Kidney (tissue), 14 donors: ENCODE results near the gene LRRC8E. TPM values are rescaled to one million over a fixed set of nuclear protein-coding genes. Genes with fewer than 3 reads are reported as not detected.

ENCODE experiments used
- DNase-seq, 5 donors: peaks; one replicate each; pipeline ENCODE4 v3.0.0-alpha.2; 2013 to 2020
- FAIRE-seq: peaks from 2 replicates; lab custom pipeline; 2012; peaks lifted over from hg19 to GRCh38; lab: Jason Lieb, UNC
- H3K27ac ChIP-seq, 2 donors: one replicate each; pipeline ENCODE4 v1.7.0; 2013; ENCODE audit warnings: low read depth in 2 of 2, low read length in 2 of 2, inconsistent platforms in 1 of 2
- H3K27me3 ChIP-seq: one replicate; pipeline ENCODE4 v1.7.1; 2013; ENCODE audit warnings: low read length, inconsistent platforms; ENCODE audit not compliant: control insufficient read depth, insufficient read depth
- H3K36me3 ChIP-seq, 3 donors: one replicate each; pipeline versions ENCODE4 v1.7.0 to v1.7.1; 2013; ENCODE audit warnings: low read length in 3 of 3, control low read depth in 1 of 3, inconsistent platforms in 1 of 3; ENCODE audit not compliant: insufficient read depth in 3 of 3, control insufficient read depth in 2 of 3
- H3K4me1 ChIP-seq, 3 donors: one replicate each; pipeline versions ENCODE4 v1.7.0 to v1.7.1; 2013; ENCODE audit warnings: low read length in 3 of 3, inconsistent platforms in 1 of 3, low read depth in 1 of 3; ENCODE audit not compliant: control insufficient read depth in 2 of 3, insufficient read depth in 2 of 3
- H3K4me3 ChIP-seq, 3 donors: one replicate each; pipeline versions ENCODE4 v1.7.0 to v1.8.1; 2013; ENCODE audit warnings: low read length in 3 of 3, control low read depth in 1 of 3, inconsistent platforms in 1 of 3
- H3K9ac ChIP-seq, 3 donors: one replicate each; pipeline versions ENCODE4 v1.7.0 to v1.7.1; 2013; ENCODE audit warnings: low read length in 3 of 3, control low read depth in 1 of 3, inconsistent platforms in 1 of 3
- H3K9me3 ChIP-seq, 3 donors: one replicate each; pipeline versions ENCODE4 v1.7.0 to v1.7.1; 2013; ENCODE audit warnings: low read length in 3 of 3, control low read depth in 1 of 3, inconsistent platforms in 1 of 3; ENCODE audit not compliant: control insufficient read depth in 2 of 3, insufficient read depth in 1 of 3
- intact Hi-C: fragments of 100-400 bp; cut with DNase I; formaldehyde crosslinking; loops from one replicate; pipeline ENCODE4 v1.11.1; 2022
- polyA plus RNA-seq: library from polyadenylated mRNA; stranded (reverse); fragments of 350-450 nt; fragmentation: Illumina TruSeq; extraction: RNeasy Lipid Tissue Mini Kit (QIAGEN cat#74804); gene quantifications from one replicate; pipeline ENCODE4 v1.2.3, GENCODE V29; 2014; ENCODE audit warnings: low read depth, low replicate concordance; ENCODE audit not compliant: insufficient read depth
- total RNA-seq: library from RNA; stranded (reverse); fragmentation: NEBNext Ultra II Directional; extraction: Animal tissue kit (Norgen Biotek cat#: 25700); gene quantifications from one replicate; pipeline ENCODE4 v1.2.1, GENCODE V29; 2021
- TF ChIP-seq, protein P1 (sequence below): IDR thresholded peaks from 3 replicates; pipeline ENCODE4 v1.5.1; 2012; ENCODE audit warnings: mild to moderate bottlenecking, moderate library complexity, borderline replicate concordance; ENCODE audit not compliant: insufficient read depth; ENCODE audit errors: extremely low read depth
- donor health status: control.
- donor health status: control.
- donor health status: control.
- donor health status: control.
- donor health status: control.
- donor health status: DM: yes; HTN: yes; CAD: no.
- donor health status: Normal renal cell carcinoma (clear cell type).

LRRC8E gene
- total and polyA plus RNA-seq, 2 donors from 2014 or later = 2.2 to 9.1 TPM

DNA sequence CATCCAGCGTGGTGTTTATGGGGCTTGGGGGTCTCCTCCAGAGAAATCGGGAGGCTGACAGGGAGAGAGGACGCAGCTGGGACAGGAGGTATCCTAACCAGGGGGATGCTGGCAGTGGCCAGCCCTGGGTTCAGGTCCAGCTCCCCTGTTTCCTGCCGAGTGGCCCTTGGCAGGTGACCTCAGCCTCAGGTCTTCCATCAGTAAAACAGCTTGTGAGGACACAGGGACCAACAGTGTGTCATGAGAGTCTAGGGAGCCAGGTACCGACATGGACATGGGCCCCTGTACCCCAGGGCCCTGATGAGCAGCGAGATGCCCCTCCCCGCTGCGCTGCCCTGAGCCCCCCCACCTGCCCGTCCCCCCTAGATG, 38.7 kb upstream of the LRRC8E start:
- TF ChIP-seq, protein P1, sequence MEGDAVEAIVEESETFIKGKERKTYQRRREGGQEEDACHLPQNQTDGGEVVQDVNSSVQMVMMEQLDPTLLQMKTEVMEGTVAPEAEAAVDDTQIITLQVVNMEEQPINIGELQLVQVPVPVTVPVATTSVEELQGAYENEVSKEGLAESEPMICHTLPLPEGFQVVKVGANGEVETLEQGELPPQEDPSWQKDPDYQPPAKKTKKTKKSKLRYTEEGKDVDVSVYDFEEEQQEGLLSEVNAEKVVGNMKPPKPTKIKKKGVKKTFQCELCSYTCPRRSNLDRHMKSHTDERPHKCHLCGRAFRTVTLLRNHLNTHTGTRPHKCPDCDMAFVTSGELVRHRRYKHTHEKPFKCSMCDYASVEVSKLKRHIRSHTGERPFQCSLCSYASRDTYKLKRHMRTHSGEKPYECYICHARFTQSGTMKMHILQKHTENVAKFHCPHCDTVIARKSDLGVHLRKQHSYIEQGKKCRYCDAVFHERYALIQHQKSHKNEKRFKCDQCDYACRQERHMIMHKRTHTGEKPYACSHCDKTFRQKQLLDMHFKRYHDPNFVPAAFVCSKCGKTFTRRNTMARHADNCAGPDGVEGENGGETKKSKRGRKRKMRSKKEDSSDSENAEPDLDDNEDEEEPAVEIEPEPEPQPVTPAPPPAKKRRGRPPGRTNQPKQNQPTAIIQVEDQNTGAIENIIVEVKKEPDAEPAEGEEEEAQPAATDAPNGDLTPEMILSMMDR = no peak
- Histone ChIP-seq H3K27me3 (no peaks in the 10 kb centered on the region), H3K4me3 (no peak overlapping the region), H3K4me1 (peaks cover 0 to 5% (median 0%) of the 10 kb centered on the region in 3 donors), H3K9me3 (no peaks in the 10 kb centered on the region), H3K27ac (no peak overlapping the region), H3K36me3 (no peaks in the 10 kb centered on the region), H3K9ac (no peak overlapping the region)
- DNase-seq = no peak
- intact Hi-C loops = no loop called here
- no peak for FAIRE-seq

GRCh38 chr19:7850000-7850813, 38.1 kb upstream of the LRRC8E start:
- H3K27ac ChIP-seq = no peak overlapping the region
- DNase-seq (peak; percentile 37 to 80 (median 49)), FAIRE-seq (no peak)
- no peaks in the 10 kb centered on the region for H3K4me1 ChIP-seq
- H3K4me3 ChIP-seq = no peak overlapping the region
- intact Hi-C loops = no loop called here
- TF ChIP-seq, protein P1 = no peak
- H3K9ac ChIP-seq = no peak overlapping the region
- H3K27me3 ChIP-seq = no peaks in the 10 kb centered on the region
- H3K36me3 ChIP-seq = no peaks in the 10 kb centered on the region
- H3K9me3 ChIP-seq = no peaks in the 10 kb centered on the region

DNA sequence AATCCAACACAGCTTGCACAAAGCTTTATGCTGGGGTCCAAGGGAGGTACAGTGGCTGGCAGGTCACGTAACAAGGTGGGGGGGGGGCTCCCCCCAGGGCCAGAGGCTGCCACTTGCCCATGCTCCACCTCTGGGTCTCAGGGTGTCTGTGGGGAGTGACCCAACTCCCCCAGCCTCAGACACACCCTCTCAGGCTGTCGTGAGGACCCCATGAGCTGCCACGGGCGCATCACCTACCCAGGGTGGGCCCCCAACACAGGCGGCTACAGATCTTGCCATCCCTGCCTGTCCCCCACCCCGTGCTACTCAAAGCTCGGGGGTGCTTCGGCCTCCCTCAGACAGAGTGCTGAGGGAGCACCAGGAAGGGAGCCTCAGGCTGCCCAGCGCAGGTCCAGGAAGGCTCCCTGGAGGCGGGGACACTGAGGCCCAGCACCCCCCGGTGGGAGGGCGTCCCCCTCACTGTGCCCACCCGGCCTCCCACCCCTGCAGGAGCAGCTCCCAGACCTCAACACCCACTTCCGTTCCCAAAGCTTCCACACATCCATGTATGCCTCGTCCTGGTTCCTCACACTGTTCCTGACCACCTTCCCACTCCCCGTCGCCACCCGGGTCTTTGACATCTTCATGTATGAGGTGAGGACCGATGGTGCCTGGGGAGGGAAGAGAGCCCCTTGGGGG, 37.2 kb upstream of the LRRC8E start:
- Histone ChIP-seq H3K9ac (no peak overlapping the region), H3K36me3 (no peaks in the 10 kb centered on the region), H3K27ac (no peak overlapping the region), H3K4me3 (no peak overlapping the region), H3K9me3 (no peaks in the 10 kb centered on the region), H3K27me3 (no peaks in the 10 kb centered on the region), H3K4me1 (no peaks in the 10 kb centered on the region)
- FAIRE-seq (no peak), DNase-seq (peak in 1 of 5 donors; percentile 53)
- intact Hi-C loops = no loop called here
- TF ChIP-seq, protein P1 = no peak
